GM18507 (cell line): ENCODE measurements around the gene SCG2.

Source experiments
- DNase-seq: peaks from one replicate; pipeline ENCODE4 v3.0.0; 2011; ENCODE audit warnings: low read depth; ENCODE audit not compliant: insufficient read length; ENCODE audit errors: extremely low spot score
- FAIRE-seq: peaks from 2 replicates; lab custom pipeline; 2011; peaks lifted over from hg19 to GRCh38; lab: Jason Lieb, UNC

Gene SCG2

GRCh38 chr2:223601932-223602666 is at the start of gene SCG2:
Gene SCG2 (minus strand): TSS chr2:223602361. CDS start chr2:223599282, 3,079 bp downstream.
- no peak for DNase-seq
- FAIRE-seq = peak; percentile 41

- DNase-seq = no peak
- no peak for FAIRE-seq
Observed at GRCh38 chr2:223649554-223650533, 47.7 kb upstream of the SCG2 start.

GRCh38 chr2:223648755-223649154 is 46.6 kb upstream of the SCG2 start:
- FAIRE-seq (no peak), DNase-seq (no peak)

- DNase-seq = peak; percentile 9
- FAIRE-seq = peak; percentile 87
Observed at GRCh38 chr2:223647258-223647952, 45.2 kb upstream of the SCG2 start.

GRCh38 chr2:223644136-223644535 is 42.0 kb upstream of the SCG2 start:
- DNase-seq = no peak
- FAIRE-seq = no peak

- no peak for DNase-seq
- FAIRE-seq = no peak
Observed at GRCh38 chr2:223643309-223643708, 41.1 kb upstream of the SCG2 start.

GRCh38 chr2:223642506-223642905 is 40.3 kb upstream of the SCG2 start:
- FAIRE-seq (no peak), DNase-seq (no peak)

GRCh38 chr2:223641082-223641481 is 38.9 kb upstream of the SCG2 start:
- DNase-seq (no peak), FAIRE-seq (no peak)

GRCh38 chr2:223635080-223635479 is 32.9 kb upstream of the SCG2 start:
- FAIRE-seq = no peak
- DNase-seq = no peak

- no peak for FAIRE-seq
- DNase-seq = no peak
Observed at GRCh38 chr2:223634238-223634637, 32.1 kb upstream of the SCG2 start.

- FAIRE-seq (no peak), DNase-seq (no peak)
Observed at GRCh38 chr2:223633656-223634055, 31.5 kb upstream of the SCG2 start.

GRCh38 chr2:223632826-223633225 is 30.7 kb upstream of the SCG2 start:
- FAIRE-seq = no peak
- DNase-seq = no peak

GRCh38 chr2:223626716-223627115 is 24.6 kb upstream of the SCG2 start:
- no peak for DNase-seq
- no peak for FAIRE-seq

GRCh38 chr2:223625652-223626051 is 23.5 kb upstream of the SCG2 start:
- DNase-seq (no peak), FAIRE-seq (no peak)

- FAIRE-seq = no peak
- no peak for DNase-seq
Observed at GRCh38 chr2:223621901-223622300, 19.7 kb upstream of the SCG2 start.

GRCh38 chr2:223619486-223620129 is 17.4 kb upstream of the SCG2 start:
- DNase-seq (no peak), FAIRE-seq (no peak)

GRCh38 chr2:223618172-223619035 is 16.2 kb upstream of the SCG2 start:
- FAIRE-seq = no peak
- no peak for DNase-seq

GRCh38 chr2:223614534-223614933 is 12.4 kb upstream of the SCG2 start:
- DNase-seq (no peak), FAIRE-seq (no peak)
